NCI-H187 treated with DMSO at 0.1 percent for 48 hours (cell line): ENCODE results near the gene ATE1.
"Not testable (repeated sequence)": the region's sequence is repeated elsewhere in the genome, so short reads cannot be mapped to it uniquely, and the experiment has no call there.

Experiments used
- DNase-seq: peaks from one replicate; lab custom pipeline; 2025; lab: John Stamatoyannopoulos, UW

The ATE1 gene

GRCh38 chr10:121783782-121784372 is 144.0 kb downstream of the ATE1 start:
- no peak for DNase-seq

GRCh38 chr10:121781101-121781500 is 146.7 kb downstream of the ATE1 start:
- DNase-seq: no peak

- no peak for DNase-seq
Measured at GRCh38 chr10:121774813-121775212, 153.0 kb downstream of the ATE1 start.

- no peak for DNase-seq
Measured at GRCh38 chr10:121774404-121774803, 153.4 kb downstream of the ATE1 start.

- no peak for DNase-seq
Measured at GRCh38 chr10:121772884-121773283, 154.9 kb downstream of the ATE1 start.

- DNase-seq: no peak
Measured at GRCh38 chr10:121772406-121772805, 155.4 kb downstream of the ATE1 start.

- no peak for DNase-seq
Measured at GRCh38 chr10:121771966-121772365, 155.9 kb downstream of the ATE1 start.

GRCh38 chr10:121766426-121766825 is 161.4 kb downstream of the ATE1 start:
- no peak for DNase-seq

- DNase-seq: no peak
Measured at GRCh38 chr10:121765204-121765603, 162.6 kb downstream of the ATE1 start.

- no peak for DNase-seq
Measured at GRCh38 chr10:121764233-121764942, 163.4 kb downstream of the ATE1 start.

GRCh38 chr10:121757241-121757640 is 170.6 kb downstream of the ATE1 start:
- DNase-seq: not testable (repeated sequence)

GRCh38 chr10:121755496-121755895 is 172.3 kb downstream of the ATE1 start:
- DNase-seq: not testable (repeated sequence)

- no peak for DNase-seq
Measured at GRCh38 chr10:121754666-121755065, 173.2 kb downstream of the ATE1 start.

- no peak for DNase-seq
Measured at GRCh38 chr10:121753726-121754476, 173.9 kb downstream of the ATE1 start.

GRCh38 chr10:121751191-121751760 is 176.6 kb downstream of the ATE1 start:
- DNase-seq: no peak

- DNase-seq: no peak
Measured at GRCh38 chr10:121747163-121747775, 180.6 kb downstream of the ATE1 start.

GRCh38 chr10:121741248-121741792 is 186.5 kb downstream of the ATE1 start:
- DNase-seq: no peak

GRCh38 chr10:121740069-121740468 is 187.8 kb downstream of the ATE1 start:
- no peak for DNase-seq

GRCh38 chr10:121739114-121739513 is 188.7 kb downstream of the ATE1 start:
- DNase-seq: no peak

- no peak for DNase-seq
Measured at GRCh38 chr10:121736315-121737130, 191.3 kb downstream of the ATE1 start.

GRCh38 chr10:121735263-121735662 is 192.6 kb downstream of the ATE1 start:
- DNase-seq: no peak
